ENCODE measurements around the gene FUCA1.
"Not testable (repeated sequence)": the region's sequence is repeated elsewhere in the genome, so short reads cannot be mapped to it uniquely, and the experiment has no call there.

The FUCA1 gene

DNA sequence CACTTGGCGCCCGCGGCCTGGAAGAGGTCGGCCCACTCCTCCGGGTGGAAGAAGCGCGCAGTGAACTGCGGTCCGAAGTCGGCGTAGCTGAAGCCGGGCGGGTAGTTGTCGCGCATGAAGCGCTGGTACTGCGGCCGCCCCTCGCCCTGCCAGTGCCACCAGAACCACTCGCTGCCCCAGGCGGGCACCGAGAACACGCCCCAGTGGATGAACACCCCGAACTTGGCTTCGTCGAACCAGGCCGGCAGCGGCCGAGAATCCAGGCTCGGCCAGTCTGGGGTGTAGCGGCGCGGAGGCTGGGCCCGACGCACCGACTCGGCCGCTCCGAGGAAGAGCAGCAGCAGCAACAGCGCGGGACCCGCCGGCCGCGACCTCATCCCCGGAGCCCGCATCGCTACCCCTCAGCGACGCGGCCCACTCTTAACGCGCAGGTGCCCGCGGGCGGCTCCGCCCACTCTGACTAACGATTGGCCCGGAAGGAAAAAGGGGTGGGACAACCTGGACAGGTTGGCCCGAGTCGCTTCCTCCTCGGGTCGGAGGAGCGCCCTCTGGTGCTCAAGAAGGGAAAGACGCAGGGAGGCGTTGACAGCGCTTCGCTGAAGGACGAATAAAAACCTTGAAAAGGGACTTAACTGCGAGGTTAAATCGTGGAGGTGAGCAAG lies at the start of gene FUCA1:
FUCA1 (minus strand) TSS at position 396 of the 662 bp plus-strand sequence; CDS start at position 392, 4 bp downstream.
- peak; percentile 98 for DNase-seq (ENCODE audit: extremely low spot score, insufficient read length, low read depth)
- peak; percentile 97 for FAIRE-seq

DNA sequence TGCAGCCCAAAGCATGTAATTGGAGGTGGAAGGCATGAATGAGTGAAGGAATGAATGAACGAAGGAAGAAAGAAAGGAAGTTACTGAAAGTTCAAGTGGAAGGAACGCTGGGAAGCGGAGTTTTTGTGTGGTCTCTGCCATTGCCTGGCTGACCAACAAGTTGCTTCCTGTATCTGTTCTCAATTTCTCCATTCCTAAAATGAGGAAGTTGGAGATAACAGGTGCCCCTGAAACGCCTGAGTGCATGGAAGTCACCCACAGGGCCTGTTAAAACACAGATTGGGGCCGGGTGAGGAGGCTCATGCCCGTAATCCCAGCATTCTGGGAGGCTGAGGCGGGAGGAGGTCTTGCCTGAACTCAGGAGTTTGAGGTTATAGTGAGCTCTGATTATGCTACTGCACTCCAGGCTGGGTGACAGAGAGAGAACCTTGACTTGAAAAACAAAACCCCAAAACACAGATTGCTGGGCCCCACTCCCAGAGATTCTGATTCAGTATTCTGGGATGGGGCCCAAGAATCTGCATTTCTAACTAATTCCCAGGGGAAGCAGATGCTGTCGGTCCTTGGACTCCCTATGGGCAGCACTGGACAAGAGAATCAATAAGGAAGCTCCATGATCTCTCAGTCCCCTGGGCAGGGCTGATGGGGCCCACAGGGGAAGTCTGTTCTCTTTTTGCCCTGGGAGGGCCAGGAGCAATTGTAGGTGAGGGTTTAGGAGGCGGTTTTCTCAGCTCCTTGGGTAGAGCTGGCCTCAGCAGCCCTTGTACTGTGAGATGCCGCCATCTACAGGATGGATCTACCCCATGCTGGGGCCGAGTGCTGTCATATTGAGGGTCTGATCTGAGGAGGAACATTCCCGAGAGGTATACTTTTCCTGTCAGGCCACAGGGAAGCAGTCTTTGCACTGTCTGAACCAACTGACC lies 48.4 kb upstream of the FUCA1 start:
- DNase-seq (ENCODE audit: extremely low spot score, insufficient read length, low read depth) (peak; percentile 68), FAIRE-seq (peak; percentile 82)

DNA sequence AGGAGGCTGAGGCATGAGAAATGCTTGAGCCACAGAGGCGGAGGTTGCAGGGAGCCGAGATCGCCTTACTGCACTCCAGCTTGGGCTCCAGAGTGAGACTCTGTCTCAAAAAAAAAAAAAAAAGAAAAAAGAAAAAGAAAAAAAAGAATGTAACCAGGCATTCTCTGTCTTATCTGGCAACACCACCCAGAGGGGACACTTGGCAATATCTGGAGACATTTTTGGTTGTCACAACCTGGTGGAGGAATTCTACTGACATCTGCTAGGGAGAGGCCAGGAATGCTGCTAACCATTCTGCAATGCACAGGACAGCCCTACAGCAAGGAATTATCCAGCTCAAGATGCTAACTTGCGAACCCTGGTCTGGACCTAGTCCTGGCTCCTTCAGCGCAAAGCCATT lies 47.4 kb upstream of the FUCA1 start:
- no peak for FAIRE-seq
- no peak for DNase-seq (ENCODE audit: extremely low spot score, insufficient read length, low read depth)

DNA sequence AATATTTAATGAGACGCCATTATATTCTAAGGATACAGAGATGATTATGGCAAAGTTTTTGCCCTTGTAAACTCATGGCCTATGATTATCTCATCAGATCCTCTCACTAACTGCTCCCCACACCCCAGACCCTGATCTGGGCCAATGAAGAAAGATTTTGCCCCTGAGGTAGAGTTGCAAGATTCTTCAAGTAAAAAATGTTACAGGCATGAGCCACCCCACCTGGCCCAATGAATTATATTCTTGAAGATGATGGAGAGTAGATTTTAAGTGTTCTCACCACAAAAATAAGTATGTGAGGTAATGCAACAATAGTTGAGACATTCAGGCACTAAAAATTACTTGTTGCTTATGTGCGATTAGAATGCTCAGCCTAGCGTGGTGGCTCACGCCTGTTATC lies 46.8 kb upstream of the FUCA1 start:
- DNase-seq (ENCODE audit: extremely low spot score, insufficient read length, low read depth) (no peak), FAIRE-seq (no peak)

DNA sequence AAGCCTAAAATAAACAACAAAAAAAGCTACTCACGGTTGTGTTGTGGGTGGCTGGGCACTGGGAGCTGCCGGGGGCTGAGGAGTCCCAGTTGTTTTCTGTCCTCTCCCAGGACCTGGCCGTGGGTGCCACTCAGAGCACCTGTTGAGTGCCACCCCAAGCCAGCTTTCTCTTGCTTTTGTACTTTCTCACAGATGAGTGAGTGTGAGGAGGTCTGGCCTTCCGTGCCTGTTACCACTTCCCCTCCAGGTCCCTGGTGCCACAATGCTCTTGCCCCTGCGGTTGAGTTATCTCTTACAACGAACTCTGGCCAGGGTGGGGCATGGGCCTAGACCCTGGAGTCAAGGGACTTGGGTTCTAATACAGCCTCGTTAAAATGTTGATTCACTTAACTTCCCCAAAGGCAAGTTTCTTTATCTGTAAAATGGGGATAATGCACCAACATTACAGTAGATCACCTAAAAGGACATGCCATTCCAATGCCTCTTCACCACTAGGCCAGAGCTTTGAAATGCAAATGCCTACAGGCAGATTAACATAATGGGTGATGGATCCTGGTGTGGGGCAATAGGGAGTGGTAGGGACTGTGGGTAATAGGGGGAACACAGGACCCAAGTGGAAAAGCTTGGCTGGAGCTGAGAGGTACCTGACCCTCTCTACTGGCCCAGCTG lies 45.3 kb upstream of the FUCA1 start, which contains the start of gene CNR2:
CNR2 (minus strand) TSS at position 151 of the 669 bp plus-strand sequence. CDS start 37,745 bp downstream, outside the sequence.
- DNase-seq (ENCODE audit: extremely low spot score, insufficient read length, low read depth): no peak
- FAIRE-seq: peak; percentile 68

DNA sequence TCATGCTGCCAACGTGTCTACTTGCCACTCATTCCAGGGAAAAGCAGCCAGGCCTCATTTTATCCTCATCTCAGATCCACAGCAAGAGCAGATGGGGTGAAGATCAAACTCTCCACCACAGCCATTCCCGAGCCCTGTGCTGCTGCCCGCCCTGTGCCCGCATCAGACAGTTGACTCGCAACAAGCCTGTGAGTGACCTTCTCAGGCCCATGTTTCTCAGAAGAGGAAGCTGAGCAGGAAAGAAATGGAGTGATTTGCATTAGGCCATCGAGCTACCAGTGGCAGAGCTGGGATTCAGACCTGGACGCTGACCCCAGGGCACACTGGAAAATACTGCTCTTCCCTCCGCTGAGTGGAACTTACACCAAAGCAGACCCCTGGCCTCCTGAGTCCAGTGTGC lies 43.8 kb upstream of the FUCA1 start:
- FAIRE-seq: no peak
- no peak for DNase-seq (ENCODE audit: extremely low spot score, insufficient read length, low read depth)

DNA sequence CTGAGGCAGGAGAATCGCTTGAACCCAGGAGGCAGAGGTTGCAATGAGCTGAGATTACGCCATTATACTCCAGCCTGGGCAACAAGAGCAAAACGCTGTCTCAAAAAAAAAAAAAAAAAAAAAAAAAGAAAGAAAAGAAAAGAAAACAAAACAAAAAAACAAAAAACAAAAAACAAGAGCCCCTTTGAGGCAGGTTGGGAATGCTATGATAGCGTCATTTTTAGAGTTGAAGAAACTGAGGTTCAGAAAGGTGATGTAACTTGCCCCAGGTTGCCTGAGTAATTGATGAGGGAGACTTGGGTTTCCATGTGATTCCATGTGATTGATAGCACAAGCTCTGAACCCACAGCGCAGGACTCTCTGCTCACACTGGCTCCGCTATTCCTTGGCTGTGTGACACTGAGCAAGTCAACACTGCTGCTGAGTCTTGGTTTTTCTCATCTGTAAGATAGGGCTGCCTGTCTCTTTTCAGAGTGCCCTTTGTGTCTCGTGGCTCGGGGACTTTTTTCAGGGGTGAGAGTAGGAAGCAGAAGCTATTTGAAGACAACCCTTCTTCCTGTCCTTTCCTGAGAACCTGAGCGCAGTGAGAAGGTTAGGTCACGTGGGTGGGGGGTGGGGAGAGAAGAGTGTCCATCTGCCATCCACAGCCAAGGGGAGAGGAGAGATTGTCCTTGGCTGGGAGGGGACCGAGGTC lies 42.6 kb upstream of the FUCA1 start:
- FAIRE-seq: peak; percentile 89

DNA sequence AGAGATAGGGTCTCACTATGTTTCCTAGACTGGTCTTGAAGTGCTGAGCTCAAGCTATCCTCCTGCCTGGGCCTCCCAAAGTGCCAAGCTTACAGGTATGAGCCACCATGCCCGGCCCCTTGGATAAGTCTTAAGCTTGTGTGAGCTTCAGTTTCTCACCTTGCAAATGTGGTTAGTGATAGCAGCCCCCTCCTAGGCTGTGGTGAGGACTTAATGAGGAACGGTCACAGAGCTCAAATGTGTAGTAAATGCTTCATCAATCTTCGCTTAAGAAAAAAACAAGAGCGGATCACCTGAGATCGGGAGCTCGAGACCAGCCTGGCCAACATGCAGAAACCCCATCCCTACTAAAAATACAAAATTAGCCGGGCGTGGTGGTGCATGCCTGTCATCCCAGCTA lies 42.1 kb upstream of the FUCA1 start:
- DNase-seq (ENCODE audit: extremely low spot score, insufficient read length, low read depth) (no peak), FAIRE-seq (peak; percentile 85)

More for the DNA sequence above, 42.6 kb upstream of the FUCA1 start:
- DNase-seq (ENCODE audit: extremely low spot score, insufficient read length, low read depth): no peak

DNA sequence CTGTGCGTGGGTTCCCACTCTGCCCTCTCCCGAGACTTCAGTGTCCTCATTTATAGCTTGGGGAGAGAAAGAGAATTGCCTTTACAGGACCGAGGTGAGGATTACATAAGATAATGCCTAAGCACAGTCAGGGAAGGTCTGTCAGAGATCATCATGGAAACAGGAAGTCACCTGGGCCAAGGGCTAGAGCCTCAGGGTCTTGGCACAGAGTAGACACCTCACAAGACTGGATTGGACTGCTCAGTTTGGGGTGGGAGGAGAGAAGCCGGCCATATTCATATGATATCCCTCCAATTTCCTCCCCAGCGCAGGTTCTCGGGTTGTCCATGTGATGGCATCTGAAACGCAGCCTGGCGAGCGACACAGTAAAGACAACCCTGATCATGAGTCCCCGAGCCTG lies 41.3 kb upstream of the FUCA1 start:
- DNase-seq (ENCODE audit: extremely low spot score, insufficient read length, low read depth): no peak
- peak; percentile 76 for FAIRE-seq

DNA sequence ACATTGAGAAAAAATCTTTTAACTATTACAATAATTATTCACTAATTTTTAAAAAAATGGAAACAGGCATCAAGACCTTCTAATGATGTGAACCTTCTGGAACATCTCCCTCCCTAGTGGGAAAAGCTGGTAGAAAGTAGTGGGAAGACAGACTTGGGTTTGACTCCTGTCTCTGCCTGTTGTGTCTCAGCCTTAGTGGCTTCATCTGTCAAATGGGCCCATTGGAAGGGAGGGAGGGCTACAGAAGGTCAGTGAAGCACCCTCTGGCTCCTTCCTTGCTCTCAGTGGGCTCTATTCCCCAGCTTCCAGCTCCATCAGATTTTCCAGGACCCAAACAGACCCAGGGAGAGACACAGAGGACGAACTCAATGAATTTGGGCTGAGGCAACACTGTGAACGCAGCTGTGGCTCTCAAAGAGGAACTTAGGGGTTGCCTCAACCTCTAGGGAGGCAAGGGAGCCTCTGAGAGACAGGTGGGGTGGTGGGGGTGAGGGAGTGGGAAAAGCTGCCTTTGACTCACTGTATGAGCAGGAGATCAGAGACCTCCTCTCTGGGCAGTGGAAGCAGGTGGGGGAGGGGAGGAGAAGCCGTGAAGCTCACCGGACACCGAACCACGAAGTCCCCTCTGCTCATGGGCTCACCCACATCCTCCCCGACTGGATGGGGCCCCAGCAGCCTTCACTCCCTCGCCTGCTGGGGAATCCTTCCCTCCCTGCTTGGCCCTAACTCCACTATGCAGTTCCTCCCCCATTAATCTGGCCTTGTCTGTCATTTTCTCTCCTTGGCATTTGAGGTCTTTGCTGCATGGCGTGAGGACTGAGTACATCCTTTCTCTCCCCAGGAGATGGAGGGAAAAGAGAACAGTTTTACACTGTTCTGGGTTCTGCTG lies 40.6 kb upstream of the FUCA1 start:
- DNase-seq (ENCODE audit: extremely low spot score, insufficient read length, low read depth): no peak
- peak; percentile 91 for FAIRE-seq

DNA sequence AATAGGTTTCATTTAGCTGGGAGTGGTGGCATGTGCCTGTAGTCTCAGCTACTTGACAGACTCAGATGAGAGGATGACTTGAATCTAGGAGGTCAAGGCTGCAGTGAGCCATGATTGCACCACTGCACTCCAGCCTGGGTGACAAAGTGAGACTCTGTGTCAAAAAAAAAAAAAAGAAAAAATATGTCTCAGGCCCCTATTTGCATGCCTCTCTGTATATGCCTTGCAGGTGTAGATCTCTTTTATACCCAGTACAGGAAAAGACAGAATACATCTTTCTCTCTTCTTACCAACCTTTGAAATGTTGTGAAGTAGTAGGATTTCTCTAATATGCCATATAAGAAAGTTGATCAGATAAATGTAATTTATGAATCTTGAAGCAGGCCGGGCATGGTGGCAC lies 38.6 kb upstream of the FUCA1 start:
- DNase-seq (ENCODE audit: extremely low spot score, insufficient read length, low read depth) (no peak), FAIRE-seq (peak; percentile 48)

DNA sequence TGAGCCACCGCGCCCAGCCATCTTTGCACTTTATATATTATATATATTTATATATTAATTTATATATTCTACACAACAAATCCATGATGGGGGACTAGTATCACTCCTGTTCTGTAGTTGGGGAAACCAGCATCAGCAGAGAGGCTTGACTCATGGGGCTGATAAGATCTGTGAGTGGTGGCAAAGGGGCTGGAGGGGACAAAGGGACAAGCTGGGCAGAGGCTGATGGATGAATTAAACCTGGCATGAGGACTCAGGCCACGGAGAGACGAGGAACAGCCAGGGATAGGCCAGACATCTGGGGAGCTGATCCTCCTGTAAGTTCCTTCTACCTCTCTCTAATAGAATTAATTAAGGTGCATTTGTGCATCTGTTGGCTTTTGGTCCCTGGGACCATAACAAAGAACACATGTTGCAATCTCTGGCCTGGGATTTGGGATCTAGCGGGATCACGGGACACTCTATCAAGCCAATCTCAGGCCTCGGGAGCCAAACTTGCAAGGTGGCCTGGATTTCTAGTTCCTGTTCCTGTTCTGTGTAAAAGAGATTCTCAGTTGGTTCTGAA lies 37.5 kb upstream of the FUCA1 start:
- DNase-seq (ENCODE audit: extremely low spot score, insufficient read length, low read depth): no peak
- no peak for FAIRE-seq

DNA sequence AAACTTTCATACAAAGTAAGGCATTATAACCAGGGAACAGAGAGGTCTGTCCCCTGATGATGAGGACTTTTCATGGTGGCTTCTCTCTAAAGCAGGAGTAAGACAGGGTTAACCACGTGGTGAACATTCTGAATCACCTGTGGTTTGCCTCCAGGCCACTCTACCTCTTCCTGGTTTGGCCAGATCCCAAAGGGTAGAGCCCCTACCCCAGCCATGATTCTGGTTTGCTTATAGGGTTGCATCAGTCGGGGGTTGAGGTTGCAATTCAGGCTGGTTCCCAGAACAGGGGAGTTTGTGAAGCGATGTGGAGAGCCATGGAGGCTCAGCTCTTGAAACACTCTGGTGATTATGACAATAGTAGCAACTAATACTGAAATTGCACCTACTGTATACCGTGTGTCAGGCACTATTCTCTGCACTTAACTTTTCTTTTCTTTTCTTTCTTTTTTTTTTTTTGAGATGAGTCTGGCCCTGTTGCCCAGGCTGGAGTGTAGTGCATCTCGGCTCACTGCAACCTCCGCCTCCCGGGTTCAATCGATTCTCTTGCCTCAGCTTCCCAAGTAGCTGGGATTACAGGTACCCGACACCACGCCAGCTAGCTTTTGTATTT lies 36.8 kb upstream of the FUCA1 start:
- FAIRE-seq (peak; percentile 91), DNase-seq (ENCODE audit: extremely low spot score, insufficient read length, low read depth) (no peak)

DNA sequence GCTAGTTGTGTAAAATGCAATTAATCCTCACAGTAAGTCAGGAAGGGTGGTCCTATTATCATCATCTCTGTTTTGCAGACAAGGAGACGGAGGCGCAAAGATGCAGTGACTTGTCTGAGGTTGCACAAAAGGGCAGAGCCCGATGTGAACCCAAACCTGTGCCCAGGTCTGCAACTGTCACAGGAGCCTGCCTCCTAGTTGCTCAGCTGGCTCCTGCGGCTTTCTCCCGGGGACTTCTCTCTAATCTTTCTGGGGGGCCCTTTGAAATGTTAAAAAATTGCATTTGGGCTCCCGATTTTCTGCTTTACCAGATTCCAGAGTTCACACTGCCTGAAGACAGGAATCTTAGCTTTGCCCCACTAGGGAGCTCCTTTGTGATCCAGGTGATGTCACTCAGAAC lies 35.7 kb upstream of the FUCA1 start:
- DNase-seq (ENCODE audit: extremely low spot score, insufficient read length, low read depth) (no peak), FAIRE-seq (no peak)

DNA sequence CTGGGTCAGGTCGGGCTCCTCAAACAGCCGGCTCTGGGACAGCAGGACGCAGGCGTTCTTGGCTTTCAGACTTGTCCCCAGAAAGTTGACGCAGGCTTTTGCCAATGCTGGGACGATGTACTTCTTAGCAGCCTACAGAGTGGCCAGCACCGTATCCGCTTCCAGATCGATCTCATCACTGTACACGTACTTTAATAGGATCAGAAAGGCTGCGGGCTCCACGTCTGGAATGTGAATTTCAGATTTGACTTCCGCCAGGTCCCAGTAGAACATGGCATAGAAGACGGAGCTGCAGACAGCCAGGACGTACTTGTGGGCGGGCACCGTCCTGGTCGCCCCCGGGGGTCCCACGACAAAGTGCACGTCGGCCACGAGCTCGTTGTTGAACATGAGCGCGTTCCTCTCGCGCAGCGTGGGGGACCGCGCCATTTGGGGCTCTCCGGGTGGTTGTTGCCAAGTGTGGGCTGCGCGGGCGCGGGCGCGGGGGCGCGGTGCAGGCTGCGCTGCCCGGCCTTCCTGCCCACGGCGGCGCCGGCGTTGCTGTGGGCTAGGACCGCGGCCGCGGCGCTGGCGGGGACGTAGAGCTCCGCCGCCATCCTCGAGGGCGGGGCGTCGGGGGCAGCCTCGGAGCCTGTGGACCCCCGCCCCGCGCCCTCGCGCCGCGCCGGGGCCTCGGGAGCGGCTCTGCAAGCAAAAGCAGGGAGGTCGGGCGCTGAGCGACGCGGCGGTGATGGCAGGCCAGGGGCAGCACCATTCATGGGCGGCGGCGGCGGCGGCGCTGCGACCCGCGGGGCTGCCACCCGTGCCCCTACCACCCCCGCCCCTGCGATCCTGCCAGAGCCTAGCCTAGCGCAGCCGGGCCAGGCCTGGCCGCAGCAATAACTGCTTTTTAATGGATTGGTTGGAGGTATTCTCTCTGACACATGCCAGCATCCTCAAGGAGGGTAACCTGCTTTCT lies 34.5 kb upstream of the FUCA1 start:
- DNase-seq (ENCODE audit: extremely low spot score, insufficient read length, low read depth) (no peak), FAIRE-seq (no peak)

DNA sequence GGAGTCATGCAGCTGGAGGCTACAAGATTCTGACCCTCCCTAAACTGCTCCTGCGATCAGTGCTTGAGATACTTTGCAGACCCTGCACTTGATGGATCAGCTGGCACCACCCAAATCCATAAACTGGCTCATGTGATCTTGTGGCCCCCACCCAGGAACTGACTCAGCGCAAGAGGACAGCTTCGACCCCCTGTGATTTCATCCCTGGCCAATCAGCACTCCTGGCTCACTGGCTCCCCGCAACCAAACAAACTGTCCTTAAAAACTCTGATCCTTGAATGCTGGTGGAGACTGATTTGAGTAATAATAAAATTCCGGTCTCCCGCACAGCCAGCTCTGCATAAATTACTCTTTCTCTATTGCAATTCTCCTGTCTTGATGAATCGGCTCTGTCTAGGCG lies 31.9 kb upstream of the FUCA1 start:
- FAIRE-seq; DNase-seq (ENCODE audit: extremely low spot score, insufficient read length, low read depth): not testable (repeated sequence)

DNA sequence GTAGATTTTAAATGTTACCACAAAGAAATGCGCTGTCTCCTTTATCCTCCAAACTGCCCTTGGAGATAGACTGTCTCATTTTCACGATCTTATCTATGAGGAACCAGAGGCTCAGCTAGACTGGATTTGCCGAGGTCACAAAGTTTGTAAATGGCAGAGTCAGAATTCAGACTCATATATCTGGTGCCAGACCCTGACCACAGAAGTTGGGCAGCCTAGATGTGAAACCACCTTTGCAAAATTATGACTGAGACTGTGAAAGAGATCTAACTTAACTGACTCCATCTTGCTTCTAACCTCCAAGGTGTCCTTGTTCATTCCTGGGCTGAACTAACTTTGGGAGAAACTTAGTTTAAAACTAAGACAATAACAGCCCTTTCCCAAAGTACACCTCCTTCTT lies 31.0 kb upstream of the FUCA1 start:
- no peak for DNase-seq (ENCODE audit: extremely low spot score, insufficient read length, low read depth)
- FAIRE-seq: peak; percentile 78
